ENCODE data around the gene IER5L.

DNA sequence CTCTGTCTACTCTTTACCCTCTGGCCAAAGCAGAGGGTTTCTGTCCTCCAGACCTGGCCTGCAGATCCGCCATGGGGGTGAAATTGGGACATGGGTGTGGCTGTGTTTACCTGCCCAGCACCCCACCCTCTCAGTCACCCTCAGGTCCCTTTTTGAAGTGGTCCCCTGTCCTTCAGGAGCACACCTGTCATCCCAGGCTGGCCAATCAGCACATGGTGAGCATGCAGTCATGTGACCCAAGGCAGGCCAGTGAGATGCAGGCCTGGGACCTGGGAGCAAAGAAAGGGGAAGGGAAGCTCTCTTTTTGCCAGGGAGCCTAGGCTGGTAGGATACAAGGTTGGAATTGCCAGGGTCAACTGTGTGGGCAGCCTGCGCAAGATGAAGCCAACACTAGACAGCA is 28.3 kb upstream of the IER5L start:
- TF ChIP-seq, protein P1, sequence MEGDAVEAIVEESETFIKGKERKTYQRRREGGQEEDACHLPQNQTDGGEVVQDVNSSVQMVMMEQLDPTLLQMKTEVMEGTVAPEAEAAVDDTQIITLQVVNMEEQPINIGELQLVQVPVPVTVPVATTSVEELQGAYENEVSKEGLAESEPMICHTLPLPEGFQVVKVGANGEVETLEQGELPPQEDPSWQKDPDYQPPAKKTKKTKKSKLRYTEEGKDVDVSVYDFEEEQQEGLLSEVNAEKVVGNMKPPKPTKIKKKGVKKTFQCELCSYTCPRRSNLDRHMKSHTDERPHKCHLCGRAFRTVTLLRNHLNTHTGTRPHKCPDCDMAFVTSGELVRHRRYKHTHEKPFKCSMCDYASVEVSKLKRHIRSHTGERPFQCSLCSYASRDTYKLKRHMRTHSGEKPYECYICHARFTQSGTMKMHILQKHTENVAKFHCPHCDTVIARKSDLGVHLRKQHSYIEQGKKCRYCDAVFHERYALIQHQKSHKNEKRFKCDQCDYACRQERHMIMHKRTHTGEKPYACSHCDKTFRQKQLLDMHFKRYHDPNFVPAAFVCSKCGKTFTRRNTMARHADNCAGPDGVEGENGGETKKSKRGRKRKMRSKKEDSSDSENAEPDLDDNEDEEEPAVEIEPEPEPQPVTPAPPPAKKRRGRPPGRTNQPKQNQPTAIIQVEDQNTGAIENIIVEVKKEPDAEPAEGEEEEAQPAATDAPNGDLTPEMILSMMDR (IDR thresholded peaks at IDR 0.05) = no peak
- TF ChIP-seq POLR2A (IDR thresholded peaks at IDR 0.05) (no peak), EP300 (IDR thresholded peaks at IDR 0.05) (no peak), POLR2AphosphoS5 (IDR thresholded peaks at IDR 0.05) (no peak)
